Fibroblast of upper back skin (primary cell): Measurements from ENCODE around the gene HSPA6.
"Not testable (repeated sequence)": the region's sequence is repeated elsewhere in the genome, so short reads cannot be mapped to it uniquely, and the experiment has no call there.

Experiments
- DNase-seq: peaks from one replicate; pipeline ENCODE4 v3.0.0-alpha.2; 2013

The HSPA6 gene

DNA sequence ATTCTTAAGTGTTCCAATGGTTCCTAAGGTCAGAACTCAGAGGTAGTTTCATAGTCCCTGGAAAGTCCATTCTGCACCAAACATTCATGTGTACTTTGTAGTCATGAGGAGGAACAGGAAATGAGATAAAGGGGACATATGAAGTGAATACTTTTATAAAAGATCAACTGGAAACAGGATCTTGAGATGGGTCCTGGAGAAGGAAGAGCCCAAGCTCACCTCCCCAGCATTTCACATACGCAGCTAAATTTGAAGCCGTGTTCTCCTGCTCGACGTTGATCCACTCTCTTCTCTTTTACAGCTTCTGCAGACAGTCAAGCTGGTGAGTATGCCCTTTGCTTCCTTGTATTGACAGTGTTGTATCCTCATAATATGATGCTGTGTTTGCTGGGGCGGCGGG, 18.7 kb upstream of the HSPA6 start:
- DNase-seq, result no peak

DNA sequence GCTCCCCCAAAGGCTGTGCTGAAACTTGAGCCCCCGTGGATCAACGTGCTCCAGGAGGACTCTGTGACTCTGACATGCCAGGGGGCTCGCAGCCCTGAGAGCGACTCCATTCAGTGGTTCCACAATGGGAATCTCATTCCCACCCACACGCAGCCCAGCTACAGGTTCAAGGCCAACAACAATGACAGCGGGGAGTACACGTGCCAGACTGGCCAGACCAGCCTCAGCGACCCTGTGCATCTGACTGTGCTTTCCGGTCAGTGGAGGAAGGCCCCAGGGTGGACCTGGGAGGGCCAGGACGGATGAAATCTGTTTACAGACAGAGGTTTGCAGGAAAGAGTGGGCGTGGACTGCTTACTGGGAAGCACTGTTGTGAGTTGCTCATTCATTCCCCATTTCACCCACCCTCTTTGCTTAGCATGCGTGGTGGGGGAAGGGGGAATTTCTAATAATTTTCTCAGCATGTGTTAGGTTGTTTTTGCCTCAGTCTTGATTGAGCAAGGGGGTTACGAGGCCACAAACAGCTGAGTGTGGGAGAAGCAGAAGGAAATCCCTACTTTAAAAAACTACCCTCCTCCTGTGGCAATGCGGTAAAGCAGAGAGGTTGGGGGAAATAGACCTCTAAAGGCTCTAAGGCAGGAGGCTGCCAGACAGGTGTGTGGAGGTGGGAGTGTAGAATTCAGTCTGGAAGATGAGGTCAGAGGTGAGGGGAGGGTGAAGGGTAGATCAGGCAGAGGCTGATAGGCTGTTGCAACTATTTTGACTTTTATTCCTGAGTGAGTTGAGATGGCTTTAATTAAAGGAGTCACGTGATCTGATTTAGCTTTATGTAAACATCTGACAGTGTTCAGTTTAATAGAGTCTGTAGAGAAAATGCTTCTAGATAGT, 17.8 kb upstream of the HSPA6 start:
- DNase-seq, result no peak

DNA sequence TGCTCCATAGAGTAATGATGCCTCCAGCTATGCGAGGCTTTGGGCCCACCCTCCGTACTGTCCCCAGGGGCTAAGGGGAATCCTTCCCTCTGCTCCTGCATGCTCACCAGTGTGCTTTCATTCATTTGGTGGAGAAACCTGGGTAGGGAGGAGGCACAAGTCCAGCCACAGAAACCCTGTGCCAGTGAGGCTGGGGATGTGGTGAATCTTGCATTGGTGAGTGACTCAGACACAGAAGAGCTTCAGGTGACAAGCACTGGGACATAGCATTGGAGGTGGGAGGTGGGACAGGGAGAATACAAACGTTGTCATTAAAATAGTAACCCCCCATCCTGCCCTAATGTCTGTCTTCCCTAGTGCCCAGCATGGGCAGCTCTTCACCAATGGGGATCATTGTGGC, 13.9 kb upstream of the HSPA6 start:
- no peak for DNase-seq

DNA sequence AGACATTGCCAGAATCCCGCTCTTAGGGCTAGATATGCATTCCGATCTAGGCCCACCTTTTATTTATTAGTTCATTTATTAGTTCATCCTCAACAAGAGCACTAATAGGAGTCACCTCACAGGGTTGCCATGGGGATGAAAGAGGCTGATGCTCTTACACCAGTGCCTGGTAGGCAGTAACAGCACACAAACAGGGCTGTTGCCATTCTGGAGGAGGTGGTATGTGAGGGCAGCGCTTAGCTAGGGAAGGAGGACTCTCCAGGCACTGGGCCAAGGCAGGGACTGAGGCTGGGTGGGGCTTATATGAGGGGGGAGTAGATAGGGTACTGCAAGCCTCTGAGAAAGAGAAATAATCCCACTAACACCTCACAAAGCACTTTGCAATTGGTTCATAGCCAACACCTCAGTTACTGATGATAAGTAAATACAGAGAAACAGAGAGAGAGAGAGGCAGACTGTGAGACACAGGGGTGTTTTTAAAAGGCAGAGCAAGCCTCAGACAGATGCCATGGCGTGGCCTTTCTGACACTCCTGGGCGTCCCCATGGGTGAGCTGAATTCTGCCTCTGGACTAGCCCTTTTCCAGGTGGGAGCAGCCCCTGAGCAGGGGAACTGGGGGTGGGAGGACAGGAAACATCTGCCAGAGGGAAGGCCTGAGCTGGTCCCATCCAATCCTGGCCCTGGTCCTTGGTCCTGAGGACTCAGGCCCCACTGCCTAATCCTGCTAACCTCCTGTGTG, 13.2 kb upstream of the HSPA6 start:
- DNase-seq, result no peak

DNA sequence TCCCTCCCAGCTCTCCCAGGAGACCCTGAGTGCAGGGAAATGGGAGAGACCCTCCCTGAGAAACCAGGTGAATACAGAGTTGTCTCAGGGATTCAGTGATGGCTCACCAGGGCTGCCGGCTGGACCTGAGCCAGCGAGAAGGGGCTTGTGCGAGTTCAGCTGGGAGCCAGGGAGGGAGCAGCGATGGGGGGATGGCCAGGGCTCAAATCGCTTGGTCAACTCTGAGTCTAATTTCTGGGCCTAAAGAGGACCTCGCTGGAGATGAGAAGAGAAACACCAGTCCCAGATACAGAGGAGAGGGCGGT, 12.6 kb upstream of the HSPA6 start:
- no peak for DNase-seq

DNA sequence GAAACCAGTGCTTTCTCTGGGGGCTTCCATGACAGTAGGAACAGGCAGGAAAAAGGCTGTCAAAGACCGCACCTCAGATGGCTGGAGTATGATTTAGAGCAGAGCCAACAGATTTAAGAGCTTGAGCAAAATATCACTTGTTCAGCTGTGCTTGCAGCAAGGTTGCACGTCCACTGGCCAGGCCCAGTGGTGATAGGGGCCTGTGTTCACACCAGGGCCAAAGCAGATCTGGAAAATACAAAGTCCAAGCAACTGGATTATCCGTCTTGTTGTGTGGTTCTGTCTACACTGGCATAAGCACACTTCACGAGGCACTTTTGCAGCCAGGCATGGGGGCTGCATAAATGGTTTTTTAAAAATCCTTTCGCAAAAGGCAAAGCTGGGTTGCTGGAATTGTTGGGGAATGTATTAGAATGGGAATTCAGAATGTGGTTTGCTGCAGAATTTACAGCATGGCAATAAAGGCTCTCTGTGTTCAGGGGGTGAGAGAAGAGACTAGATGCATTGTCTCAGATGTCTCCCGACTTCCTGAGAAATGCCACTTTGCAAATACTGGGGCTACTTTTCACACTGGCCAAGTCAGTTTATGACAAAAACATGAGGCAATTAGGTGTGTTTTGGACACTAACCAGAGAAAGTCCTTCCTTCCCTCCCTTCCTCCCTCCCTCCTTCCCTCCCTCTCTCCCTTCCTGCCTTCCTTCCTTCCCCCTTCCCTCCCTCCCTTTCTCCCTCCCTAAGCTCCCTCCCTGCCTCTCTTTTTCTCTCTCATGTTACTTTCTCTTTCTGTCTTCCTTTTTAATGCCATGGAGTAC, 11.5 kb upstream of the HSPA6 start:
- DNase-seq, result not testable (repeated sequence)

DNA sequence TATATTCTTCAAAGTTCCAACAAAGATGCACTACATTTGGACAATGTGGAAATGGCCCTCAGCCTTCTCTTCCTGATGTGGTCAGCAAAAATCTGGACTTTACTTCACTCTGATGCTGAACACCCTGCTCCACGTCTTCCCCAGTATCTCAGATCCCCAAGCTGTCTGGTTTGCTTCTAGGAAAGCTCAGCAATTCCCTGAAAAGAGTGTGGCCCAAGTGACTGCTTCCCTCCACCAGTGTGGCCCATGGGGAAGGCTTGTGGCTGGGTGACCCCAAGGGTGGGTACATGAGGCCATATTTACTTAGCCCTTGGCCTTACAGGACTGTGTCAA, 10.9 kb upstream of the HSPA6 start:
- not testable (repeated sequence) for DNase-seq

DNA sequence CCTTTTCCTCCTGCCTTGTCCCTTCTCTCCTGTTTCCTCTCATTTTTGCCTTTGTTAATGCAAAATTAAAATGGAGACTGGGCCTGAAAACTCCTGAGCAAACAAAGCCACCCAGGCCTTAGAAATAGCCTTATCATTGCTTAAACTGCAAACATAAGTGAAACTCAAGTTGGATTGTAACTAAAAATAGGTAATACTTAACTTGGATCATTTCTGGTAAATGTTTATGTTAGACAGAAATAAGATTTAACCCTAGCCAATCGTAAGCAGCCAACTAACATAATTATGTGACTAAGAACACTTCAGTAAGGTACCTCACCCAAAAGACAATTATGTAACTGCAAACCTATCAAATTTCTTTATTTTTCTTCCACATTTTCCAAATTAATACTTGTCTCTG, 10.4 kb upstream of the HSPA6 start:
- not testable (repeated sequence) for DNase-seq

DNA sequence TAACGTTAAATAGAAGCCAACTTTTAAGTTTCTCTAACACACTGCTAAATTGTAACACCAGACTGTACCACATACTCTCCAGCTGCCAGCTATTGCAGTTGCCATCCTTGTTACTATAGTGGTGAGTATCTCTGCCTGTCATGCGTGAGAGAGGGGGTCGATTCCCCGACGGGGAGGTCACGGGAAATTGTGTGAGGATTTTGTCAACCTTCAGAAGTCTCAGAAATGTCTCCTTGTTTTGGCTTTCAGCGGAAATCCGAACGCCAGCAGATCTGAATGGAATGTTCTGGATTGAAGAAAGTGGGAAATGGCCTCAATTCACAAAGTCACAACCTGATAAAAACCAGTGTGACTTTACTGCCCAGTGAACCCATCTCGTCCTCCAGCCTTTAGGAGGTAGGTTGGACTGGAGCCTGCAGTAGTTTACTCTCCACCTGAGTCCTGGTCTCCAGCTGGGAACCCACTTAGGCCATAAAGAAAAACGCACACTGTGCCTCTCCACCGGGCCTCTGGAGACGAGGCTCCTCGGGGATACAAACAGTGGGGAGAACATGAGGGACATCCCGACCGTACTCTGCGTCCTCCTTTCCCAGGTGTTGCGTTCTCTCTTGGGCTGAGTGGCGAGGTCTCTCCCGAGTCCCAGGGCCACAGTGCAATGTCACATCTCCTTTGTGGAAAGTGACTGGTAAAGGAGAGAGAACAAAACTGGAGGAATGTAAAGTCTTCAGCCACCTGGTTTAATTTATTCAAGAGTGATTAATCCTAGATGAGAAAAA, 1.1 kb upstream of the HSPA6 start:
- DNase-seq, result not testable (repeated sequence)

DNA sequence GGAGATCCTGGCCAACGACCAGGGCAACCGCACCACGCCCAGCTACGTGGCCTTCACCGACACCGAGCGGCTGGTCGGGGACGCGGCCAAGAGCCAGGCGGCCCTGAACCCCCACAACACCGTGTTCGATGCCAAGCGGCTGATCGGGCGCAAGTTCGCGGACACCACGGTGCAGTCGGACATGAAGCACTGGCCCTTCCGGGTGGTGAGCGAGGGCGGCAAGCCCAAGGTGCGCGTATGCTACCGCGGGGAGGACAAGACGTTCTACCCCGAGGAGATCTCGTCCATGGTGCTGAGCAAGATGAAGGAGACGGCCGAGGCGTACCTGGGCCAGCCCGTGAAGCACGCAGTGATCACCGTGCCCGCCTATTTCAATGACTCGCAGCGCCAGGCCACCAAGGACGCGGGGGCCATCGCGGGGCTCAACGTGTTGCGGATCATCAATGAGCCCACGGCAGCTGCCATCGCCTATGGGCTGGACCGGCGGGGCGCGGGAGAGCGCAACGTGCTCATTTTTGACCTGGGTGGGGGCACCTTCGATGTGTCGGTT, 477 bp downstream of the HSPA6 start:
- DNase-seq, result not testable (repeated sequence)

DNA sequence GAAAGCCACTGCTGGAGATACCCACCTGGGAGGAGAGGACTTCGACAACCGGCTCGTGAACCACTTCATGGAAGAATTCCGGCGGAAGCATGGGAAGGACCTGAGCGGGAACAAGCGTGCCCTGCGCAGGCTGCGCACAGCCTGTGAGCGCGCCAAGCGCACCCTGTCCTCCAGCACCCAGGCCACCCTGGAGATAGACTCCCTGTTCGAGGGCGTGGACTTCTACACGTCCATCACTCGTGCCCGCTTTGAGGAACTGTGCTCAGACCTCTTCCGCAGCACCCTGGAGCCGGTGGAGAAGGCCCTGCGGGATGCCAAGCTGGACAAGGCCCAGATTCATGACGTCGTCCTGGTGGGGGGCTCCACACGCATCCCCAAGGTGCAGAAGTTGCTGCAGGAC, 981 bp downstream of the HSPA6 start:
- not testable (repeated sequence) for DNase-seq

DNA sequence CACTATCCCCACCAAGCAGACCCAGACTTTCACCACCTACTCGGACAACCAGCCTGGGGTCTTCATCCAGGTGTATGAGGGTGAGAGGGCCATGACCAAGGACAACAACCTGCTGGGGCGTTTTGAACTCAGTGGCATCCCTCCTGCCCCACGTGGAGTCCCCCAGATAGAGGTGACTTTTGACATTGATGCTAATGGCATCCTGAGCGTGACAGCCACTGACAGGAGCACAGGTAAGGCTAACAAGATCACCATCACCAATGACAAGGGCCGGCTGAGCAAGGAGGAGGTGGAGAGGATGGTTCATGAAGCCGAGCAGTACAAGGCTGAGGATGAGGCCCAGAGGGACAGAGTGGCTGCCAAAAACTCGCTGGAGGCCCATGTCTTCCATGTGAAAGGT, 1.6 kb downstream of the HSPA6 start:
- not testable (repeated sequence) for DNase-seq

DNA sequence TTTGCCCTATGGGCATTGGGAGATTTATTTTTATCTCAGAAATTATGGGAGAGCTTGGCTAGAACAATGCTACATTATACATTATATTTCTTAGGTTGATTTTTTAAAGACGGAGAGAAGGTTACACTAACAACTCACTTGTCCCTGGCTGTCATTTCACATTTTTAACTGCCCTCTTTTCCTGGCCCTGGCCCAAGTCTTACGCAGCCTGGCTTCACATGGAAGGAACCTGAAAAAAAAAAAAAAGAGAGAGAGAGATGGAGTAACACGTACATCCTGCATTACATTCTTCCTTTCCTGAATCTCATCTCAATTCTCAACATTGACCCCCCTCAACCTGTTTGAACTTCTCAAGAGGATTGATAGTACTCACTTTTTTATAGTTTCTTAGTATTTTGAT, 4.2 kb downstream of the HSPA6 start:
- DNase-seq, result not testable (repeated sequence)

DNA sequence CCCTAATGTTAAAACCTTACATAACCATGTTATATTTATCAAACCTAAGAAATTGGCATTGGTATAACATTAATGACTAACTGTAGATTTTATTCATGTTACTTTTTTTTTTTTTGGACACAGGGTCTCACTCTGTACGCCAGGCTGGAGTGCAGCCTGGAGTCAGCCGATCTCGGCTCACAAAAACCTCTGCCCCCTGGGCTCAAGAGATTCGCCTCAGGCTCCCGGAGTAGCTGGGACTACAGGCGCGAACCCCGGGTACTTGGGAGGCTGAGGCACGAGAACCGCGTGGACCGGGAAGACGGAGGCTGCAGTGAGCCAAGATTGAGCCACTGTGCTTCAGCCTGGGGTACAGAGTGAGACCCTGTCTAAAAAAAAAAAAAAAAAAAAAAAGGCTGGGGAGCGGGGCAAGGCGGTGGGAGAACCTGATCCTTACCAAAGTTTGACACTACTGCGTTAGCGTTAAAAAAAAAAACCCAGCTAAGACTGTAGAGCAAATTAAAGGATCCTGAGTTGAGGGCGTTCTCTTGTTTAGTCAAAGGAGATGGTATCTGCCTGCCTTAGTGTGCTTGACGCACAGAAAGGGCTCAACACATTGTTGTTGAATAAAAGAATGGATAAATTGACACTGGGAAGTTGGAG, 5.2 kb downstream of the HSPA6 start:
- not testable (repeated sequence) for DNase-seq

DNA sequence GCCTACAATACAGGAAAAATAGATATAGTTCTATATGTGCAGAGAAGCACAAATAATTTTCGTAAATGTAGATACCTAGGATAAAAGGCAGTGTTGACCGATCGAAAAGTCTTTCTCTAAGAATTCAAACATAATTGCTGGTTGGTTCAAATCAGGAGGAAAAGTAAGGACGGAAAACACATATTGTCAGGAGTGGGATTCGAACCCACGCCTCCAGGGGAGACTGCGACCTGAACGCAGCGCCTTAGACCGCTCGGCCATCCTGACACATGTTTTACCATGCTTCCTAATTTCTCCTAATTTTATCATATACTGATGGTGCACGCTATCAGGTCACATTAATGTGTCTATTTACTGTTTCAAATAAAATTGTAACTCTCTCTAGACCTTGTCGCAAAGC, 5.8 kb downstream of the HSPA6 start:
- peak; percentile 76 for DNase-seq

DNA sequence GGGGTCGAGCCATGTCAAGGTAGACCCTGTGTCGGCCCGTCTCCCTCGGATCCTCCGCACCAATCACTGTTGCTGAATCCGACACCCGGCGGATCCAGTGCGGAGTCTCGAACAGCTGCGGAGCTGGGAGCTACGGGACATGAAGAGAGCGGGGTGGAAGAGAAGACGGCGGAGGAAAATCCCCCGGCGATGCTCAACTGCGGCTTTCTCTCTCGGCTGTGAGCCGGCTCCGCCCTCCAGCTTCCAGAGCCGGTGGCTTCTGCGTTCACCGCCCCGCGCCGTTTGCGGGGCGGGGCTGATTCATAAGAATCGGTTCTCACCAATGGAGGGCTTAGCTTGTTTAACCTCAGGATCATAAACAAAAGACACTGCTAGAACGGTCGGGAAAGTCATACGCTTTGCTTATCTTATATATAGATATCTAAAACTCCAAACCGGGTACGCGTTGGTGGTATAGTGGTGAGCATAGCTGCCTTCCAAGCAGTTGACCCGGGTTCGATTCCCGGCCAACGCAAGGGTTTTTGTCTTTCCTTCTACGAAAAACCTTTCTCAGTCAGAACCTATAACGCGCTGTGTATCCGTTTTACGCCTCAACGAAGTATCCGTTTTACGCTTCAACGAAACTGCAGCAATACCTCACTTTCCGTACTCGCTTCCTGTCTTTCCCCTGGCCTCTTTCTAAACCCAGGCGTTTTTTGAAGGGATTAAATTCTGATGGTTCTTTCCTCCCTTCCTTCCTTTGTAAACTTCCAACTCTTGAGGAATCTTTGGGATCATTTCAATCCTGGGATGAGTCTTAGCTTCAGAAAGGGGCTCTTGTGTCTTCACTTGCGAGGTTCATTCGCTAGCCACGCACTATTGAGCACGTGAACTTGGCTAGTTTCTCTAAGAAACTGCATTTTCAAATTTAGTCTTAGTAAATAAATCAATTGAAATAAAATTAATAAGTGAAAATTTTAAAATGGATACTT, 6.6 kb downstream of the HSPA6 start:
- peak; percentile 94 for DNase-seq

DNA sequence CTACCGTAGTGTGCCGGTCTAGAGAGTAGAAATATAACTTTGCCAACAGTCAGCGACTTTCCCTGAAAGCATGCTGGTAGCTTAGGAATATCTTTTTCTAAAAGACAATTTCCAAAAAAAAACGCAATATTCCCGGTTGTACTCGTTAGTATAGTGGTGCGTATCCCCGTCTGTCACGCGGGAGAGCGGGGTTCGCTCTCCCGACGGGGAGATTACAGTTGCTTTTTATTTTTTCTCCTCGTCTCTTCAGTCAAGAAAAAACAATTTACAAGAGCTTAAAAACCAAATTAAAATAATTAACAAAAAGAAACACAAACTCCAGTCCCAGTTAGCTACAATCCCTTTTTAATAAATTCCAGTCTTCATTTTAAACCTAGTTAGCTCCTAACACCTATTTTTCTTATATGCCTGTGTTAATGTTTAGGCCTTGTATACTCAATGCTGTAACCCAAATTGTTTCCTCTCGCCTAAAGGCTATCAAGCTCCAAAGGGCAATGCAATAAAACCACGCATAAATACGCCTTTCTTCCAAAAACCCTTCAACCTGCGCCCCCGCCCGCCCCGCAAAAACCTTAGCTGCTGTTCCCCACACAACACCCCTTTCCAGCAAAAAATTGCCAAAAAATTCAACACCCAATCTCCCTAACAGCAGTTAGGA, 7.8 kb downstream of the HSPA6 start:
- DNase-seq, result no peak

DNA sequence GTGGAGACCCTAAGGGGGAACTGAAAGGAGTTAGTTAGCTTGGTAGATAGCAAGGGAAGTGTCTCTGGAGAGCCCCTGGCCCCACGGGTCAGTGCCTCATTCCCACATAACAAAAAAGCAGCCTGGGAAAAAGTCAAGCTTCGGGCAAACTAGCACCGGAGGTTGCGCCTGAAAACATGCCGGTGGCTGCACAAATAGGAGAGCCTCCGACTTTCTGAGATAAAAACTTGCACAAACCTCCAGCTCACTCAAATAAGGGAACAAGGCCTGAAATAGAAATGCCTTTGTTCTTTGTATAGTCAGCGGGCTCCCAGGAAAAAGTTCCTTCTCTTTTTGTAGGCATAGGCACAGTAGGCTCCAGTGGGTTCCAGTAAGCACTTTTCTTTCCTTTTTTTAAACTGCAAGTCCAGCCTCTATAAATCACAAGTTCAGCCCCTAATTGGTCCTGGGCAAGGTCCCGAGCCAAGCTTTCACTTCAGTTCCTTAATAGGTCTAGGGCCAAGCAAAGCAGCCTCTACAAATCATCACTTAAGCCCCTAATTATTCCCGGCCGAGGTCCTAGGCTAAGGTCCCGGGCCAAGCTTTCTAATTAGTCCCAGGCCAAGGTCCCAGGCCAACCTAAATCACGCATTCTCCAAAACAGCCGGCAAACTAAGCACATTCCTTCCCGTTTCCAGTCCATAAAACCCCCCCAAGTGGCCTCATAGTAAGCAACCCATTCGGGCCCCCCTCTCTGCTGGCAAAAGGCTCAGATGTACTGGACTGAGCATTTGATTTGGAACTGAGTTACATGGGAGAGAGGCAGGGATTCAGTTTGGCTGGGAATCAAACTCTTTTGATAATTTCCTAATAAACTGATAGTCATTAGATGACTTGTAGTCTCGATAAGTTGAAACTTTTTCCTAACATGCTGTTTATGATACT, 8.6 kb downstream of the HSPA6 start:
- DNase-seq, result peak; percentile 25

DNA sequence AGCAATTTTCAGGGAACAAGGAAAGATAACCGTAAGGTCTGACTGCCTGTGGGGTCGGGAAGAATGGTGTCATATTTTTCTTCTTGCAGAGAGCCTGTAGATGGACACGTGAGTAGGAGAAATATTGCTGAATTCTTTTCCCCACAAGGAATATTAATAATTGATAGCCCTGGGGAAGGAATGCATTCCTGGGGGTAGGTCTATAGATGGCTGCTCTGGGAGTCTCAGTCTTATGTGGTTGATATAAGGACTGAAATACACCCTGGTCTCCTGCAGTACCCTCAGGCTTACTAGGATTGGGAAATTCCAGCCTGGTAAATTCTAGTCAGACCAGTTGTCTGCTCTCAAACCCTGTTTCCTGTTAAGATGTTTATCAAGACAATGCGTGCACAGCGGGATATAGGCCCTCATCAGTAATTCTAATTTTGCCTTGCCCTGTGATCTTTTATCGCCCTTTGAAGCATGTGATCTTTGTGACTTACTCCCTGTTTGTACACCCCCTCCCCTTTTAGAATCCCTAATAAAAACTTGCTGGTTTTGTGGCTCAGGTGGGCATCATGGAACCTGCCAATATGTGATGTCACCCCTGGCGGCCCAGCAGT, 12.8 kb downstream of the HSPA6 start:
- DNase-seq, result not testable (repeated sequence)
